ENCODE measurements around the gene ARHGDIA. TPM values are rescaled to one million over a fixed set of nuclear protein-coding genes. Genes with fewer than 3 reads are reported as not detected.
A peak's percentile ranks its signal among the peaks of the same experiment; 100 is the strongest.

The ARHGDIA gene
- polyA plus RNA-seq, 1 donor, result 166 TPM

DNA sequence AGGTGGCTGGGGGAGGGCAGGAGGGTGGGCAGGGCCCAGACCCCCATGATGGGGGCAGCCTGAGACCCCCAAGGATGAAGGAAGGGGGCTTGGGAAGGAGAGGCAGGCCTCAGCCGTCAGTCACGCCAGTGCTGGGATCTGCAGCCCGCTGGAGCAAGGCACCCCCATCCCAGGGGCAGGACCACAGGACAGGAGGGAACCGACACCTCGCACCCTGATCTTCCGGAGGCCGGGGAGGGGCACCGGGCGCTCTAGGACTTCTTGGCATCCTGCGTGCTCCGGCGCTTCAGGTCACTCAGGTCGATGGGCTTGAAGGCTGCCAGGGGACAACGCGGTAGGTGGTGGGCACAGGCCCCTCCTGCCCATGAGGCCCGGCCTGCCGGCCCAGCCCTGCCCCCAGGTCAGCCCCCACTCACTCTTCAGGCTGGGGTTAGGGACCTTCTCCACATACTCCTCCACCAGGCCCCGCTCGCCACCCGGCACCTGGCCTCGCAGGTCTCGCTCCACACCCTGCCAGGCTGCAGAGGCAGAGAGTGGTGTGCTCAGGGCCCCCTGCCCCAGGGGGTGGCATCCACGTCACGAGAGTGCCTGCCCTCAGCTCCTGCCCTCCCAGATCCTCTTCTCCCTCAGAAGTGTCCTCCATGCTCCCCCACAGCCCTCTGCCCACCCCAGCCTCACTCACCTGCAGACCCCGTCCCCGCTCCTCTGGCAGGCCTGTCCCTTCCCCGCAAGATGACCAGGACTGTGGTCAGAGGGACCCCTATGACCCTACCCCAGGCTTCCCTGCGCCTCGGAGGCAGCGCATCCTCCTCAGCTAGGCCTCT, 47.9 kb downstream of the ARHGDIA start:
- DNase-seq, result no peak

DNA sequence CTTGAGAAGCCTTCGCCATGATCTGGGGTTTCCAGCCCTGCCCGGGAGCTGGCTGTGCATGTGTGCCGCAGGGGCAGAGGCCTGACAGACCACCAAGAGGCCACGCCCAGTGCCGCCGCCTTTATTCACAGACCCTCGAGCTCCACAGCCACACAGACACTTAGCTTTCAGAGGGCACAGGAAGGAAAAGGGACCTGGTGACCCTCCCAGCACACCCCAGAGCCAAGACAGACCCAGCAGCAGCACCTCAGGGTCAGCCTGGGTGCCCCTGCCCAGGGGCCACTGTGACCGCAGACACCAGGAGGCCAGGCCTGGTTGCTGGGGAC, 48.9 kb downstream of the ARHGDIA start:
- no peak for DNase-seq

DNA sequence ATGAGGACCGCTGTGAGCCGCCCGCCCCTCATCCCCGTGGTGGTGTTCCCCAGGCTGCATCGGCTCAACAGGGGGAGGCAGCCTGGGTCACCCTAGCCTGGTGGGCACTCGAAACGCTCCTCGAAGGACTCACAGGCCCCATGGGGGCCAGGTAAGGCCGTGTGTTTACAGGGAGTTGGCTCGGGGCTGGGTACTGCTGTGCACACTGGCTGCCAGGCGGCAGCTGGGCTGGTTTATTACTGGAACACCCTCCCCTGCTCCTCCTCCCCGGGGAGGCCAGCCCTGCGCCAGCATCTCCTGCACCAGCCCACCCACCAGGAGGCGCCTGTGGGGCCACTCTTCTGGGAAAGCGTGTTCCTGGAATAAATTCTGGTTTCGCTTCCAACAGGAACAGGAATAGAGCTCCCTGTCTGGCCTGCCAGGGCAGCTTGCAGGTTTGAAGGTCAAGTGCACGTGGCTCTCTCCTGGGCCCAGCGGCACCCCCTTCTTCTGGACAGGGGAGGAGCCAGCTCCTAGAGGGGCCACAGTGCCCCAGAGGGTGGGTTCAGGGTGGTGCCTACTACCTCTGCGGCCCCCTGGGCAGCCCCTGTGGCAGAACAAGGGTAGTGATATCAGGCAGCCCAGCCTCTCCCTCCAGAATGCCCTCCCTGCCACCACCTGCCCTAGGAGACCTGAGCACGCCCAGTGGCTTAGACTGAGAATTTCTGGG, 49.4 kb downstream of the ARHGDIA start:
- DNase-seq, result peak; percentile 29

DNA sequence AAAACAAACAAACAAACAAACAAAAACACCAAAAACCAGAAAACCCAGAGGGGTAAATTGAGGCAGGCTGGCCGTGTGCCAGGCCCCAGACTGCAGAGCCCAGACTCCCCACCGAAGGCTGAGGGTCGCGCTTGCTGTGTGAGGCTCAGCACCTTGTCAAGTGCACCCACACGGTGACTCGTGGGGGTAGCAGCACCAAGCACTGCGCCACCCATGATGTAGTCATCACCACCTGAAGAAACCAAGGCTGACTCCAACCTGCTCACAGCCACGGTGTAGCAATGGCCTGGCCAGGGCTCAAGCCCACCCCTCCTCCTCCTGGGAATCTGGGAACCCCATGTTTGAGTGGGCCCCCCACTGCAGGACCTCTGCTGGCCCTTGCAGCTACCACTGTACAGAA, 50.0 kb downstream of the ARHGDIA start:
- DNase-seq, result no peak

GRCh38 chr17:81819708-81820107, 51.4 kb downstream of the ARHGDIA start:
- DNase-seq, result no peak

- no peak for DNase-seq
Observed at GRCh38 chr17:81817758-81818147, 53.4 kb downstream of the ARHGDIA start.

Other genes with a start within 250 kb of the ARHGDIA start
- gene NPLOC4, start 234.2 kb downstream of the ARHGDIA start, polyA plus RNA-seq (ENCODE audit: insufficient read length), result 55.0 TPM
- 0.96 TPM for gene TSPAN10, start 234.1 kb downstream of the ARHGDIA start, polyA plus RNA-seq (ENCODE audit: insufficient read length)
- 4.0 TPM for gene PDE6G, start 214.8 kb downstream of the ARHGDIA start, polyA plus RNA-seq (ENCODE audit: insufficient read length)
- 12.0 TPM for gene OXLD1, start 204.7 kb downstream of the ARHGDIA start, polyA plus RNA-seq (ENCODE audit: insufficient read length)
- 16.8 TPM for gene CCDC137, start 204.6 kb downstream of the ARHGDIA start, polyA plus RNA-seq (ENCODE audit: insufficient read length)
- gene ARL16, start 187.5 kb downstream of the ARHGDIA start, polyA plus RNA-seq (ENCODE audit: insufficient read length), result 24.4 TPM
- gene HGS, start 187.3 kb downstream of the ARHGDIA start, polyA plus RNA-seq (ENCODE audit: insufficient read length), result 59.1 TPM
- 55.2 TPM for gene MRPL12, start 168.0 kb downstream of the ARHGDIA start, polyA plus RNA-seq (ENCODE audit: insufficient read length)
- 5.3 TPM for gene SLC25A10, start 159.1 kb downstream of the ARHGDIA start, polyA plus RNA-seq (ENCODE audit: insufficient read length)
- not detected for gene GCGR, start 67.2 kb downstream of the ARHGDIA start, polyA plus RNA-seq (ENCODE audit: insufficient read length)
- gene MCRIP1, start 38.0 kb downstream of the ARHGDIA start, polyA plus RNA-seq (ENCODE audit: insufficient read length), result 135 TPM
- 52.6 TPM for gene PPP1R27, start 36.3 kb downstream of the ARHGDIA start, polyA plus RNA-seq (ENCODE audit: insufficient read length)
- gene P4HB, start 10.8 kb downstream of the ARHGDIA start, polyA plus RNA-seq (ENCODE audit: insufficient read length), result 366 TPM
- gene ALYREF, start 20.2 kb upstream of the ARHGDIA start, polyA plus RNA-seq (ENCODE audit: insufficient read length), result 57.6 TPM
- gene ANAPC11, start 20.4 kb upstream of the ARHGDIA start, polyA plus RNA-seq (ENCODE audit: insufficient read length), result 116 TPM
- gene NPB, start 30.9 kb upstream of the ARHGDIA start, polyA plus RNA-seq (ENCODE audit: insufficient read length), result 0.96 TPM
- 11.5 TPM for gene PCYT2, start 40.1 kb upstream of the ARHGDIA start, polyA plus RNA-seq (ENCODE audit: insufficient read length)
- 9.3 TPM for gene SIRT7, start 46.8 kb upstream of the ARHGDIA start, polyA plus RNA-seq (ENCODE audit: insufficient read length)
- 16.3 TPM for gene MAFG, start 56.4 kb upstream of the ARHGDIA start, polyA plus RNA-seq (ENCODE audit: insufficient read length)
- 56.7 TPM for gene PYCR1, start 66.0 kb upstream of the ARHGDIA start, polyA plus RNA-seq (ENCODE audit: insufficient read length)
- gene MYADML2, start 75.9 kb upstream of the ARHGDIA start, polyA plus RNA-seq (ENCODE audit: insufficient read length), result 25.0 TPM
- 4.4 TPM for gene NOTUM, start 89.8 kb upstream of the ARHGDIA start, polyA plus RNA-seq (ENCODE audit: insufficient read length)
- 30.0 TPM for gene ASPSCR1, start 106.3 kb upstream of the ARHGDIA start, polyA plus RNA-seq (ENCODE audit: insufficient read length)
- gene CENPX, start 151.5 kb upstream of the ARHGDIA start, polyA plus RNA-seq (ENCODE audit: insufficient read length), result 36.0 TPM
- gene LRRC45, start 152.0 kb upstream of the ARHGDIA start, polyA plus RNA-seq (ENCODE audit: insufficient read length), result 10.6 TPM
- gene RAC3, start 160.3 kb upstream of the ARHGDIA start, polyA plus RNA-seq (ENCODE audit: insufficient read length), result 7.1 TPM
- gene DCXR, start 166.4 kb upstream of the ARHGDIA start, polyA plus RNA-seq (ENCODE audit: insufficient read length), result 31.5 TPM
- gene RFNG, start 180.5 kb upstream of the ARHGDIA start, polyA plus RNA-seq (ENCODE audit: insufficient read length), result 34.8 TPM
- gene GPS1, start 180.6 kb upstream of the ARHGDIA start, polyA plus RNA-seq (ENCODE audit: insufficient read length), result 84.4 TPM
- 63.4 TPM for gene DUS1L, start 194.5 kb upstream of the ARHGDIA start, polyA plus RNA-seq (ENCODE audit: insufficient read length)
- gene FASN, start 226.9 kb upstream of the ARHGDIA start, polyA plus RNA-seq (ENCODE audit: insufficient read length), result 34.7 TPM